Adipocyte (in vitro differentiated cells): ENCODE measurements around the gene PERCC1.
A peak's percentile ranks its signal among the peaks of the same experiment; 100 is the strongest.
"Not testable (repeated sequence)": the region's sequence is repeated elsewhere in the genome, so short reads cannot be mapped to it uniquely, and the experiment has no call there.

Source experiments
- DNase-seq: peaks from one replicate; pipeline ENCODE4 v3.0.0-alpha.2; 2015; ENCODE audit warnings: low read depth
- H3K27me3 ChIP-seq: replicated peaks from 2 replicates; pipeline ENCODE4 v1.7.0; 2013; ENCODE audit warnings: mild to moderate bottlenecking, low read length, moderate library complexity; ENCODE audit not compliant: control insufficient read depth, insufficient read depth
- H3K36me3 ChIP-seq: 2 replicates; pipeline ENCODE4 v1.7.0; 2013; ENCODE audit warnings: low read length, mild to moderate bottlenecking, moderate library complexity; ENCODE audit not compliant: control insufficient read depth, insufficient read depth, severe bottlenecking
- H3K4me1 ChIP-seq: 2 replicates; pipeline ENCODE4 v1.7.0; 2013; ENCODE audit warnings: mild to moderate bottlenecking, low read length, moderate library complexity; ENCODE audit not compliant: control insufficient read depth, insufficient read depth
- H3K4me3 ChIP-seq: 2 replicates; pipeline ENCODE4 v1.7.0; 2013; ENCODE audit warnings: mild to moderate bottlenecking, low read length, moderate library complexity
- H3K9ac ChIP-seq: 2 replicates; pipeline ENCODE4 v1.7.0; 2013; ENCODE audit warnings: mild to moderate bottlenecking, low read length, moderate library complexity
- H3K9me3 ChIP-seq: 2 replicates; pipeline ENCODE4 v1.7.0; 2013; ENCODE audit warnings: mild to moderate bottlenecking, low read length, moderate library complexity; ENCODE audit not compliant: control insufficient read depth

Gene PERCC1

DNA sequence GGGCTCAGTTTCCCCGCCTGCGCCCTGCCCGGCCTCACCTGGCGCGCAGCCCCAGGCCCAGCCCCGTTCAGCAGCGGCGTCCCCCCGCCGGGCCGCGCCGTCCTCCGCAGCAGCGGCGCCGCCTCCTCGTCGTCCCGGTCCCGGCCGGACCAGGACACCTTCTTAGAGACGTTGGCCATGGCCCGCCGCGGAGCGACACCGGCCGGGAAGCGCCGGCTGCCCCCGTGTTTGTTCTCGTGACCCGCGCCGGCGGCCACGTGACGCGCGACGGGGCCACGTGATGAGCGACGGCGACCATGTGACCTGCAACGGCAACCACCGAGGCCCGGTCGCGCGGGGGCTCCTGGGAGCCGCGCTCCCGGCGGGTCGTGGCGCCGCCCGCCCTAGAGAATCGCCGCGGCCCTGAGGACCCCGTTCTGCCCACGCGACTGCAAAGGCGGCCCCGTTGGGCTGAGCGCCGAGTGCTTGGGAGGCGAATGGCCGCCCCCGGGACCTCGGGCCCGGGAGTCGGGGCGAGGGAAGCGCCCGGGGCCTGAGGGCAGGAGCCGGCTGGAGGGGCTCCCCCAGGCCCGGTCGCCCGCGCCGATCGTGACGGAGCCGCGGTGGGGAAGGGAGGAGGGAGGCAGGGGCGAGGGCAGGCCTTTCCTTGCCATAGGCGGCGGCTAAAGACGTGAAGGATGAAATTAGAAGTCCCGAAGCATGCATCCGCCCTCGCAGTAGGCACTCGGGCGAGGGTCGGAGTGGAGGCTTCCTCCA lies 44.1 kb downstream of the PERCC1 start, which contains the start of gene CLCN7:
CLCN7 (minus strand) TSS at position 233 of the 756 bp plus-strand sequence; CDS start at position 179, 54 bp downstream.
- Histone ChIP-seq H3K9me3 (no peaks in the 10 kb centered on the region), H3K27me3 (no peaks in the 10 kb centered on the region), H3K9ac (peak within 1 kb of the TSS; percentile 95), H3K36me3 (no peaks in the 10 kb centered on the region), H3K4me3 (peak within 1 kb of the TSS; percentile 86), H3K4me1 (peaks cover 36% of the 10 kb centered on the region)
- peak; percentile 93 for DNase-seq

DNA sequence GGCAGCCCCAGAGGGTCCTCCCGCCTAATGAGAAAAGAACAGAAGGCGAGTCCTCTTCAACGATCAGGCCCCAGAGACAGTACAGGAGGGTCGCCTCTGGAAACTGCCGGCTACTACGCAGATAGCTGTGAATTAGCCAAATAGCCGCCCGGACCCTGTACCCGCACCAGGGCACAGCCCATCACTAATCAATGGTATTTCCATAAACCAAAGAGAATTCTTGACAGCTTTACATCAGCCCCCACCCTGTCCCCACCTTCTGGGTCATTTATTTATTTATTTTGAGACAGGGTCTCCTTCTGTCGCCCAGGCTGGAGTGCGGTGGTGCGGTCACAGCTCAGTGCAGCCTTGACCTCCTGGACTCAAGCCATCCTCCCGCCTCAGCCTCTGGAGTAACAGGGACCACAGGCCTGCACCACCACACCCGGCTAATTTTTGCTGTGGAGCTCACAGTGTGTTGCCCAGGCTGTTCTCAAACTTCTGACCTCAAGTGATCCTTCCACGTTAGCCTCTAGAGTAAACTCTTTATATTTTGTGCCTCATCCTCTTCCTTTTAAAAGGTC lies 44.8 kb downstream of the PERCC1 start:
- Histone ChIP-seq H3K27me3 (no peaks in the 10 kb centered on the region), H3K36me3 (no peaks in the 10 kb centered on the region), H3K9ac (peak overlapping the region; percentile 95), H3K9me3 (no peaks in the 10 kb centered on the region), H3K4me1 (peaks cover 30% of the 10 kb centered on the region), H3K4me3 (peak overlapping the region; percentile 86)
- DNase-seq: no peak

DNA sequence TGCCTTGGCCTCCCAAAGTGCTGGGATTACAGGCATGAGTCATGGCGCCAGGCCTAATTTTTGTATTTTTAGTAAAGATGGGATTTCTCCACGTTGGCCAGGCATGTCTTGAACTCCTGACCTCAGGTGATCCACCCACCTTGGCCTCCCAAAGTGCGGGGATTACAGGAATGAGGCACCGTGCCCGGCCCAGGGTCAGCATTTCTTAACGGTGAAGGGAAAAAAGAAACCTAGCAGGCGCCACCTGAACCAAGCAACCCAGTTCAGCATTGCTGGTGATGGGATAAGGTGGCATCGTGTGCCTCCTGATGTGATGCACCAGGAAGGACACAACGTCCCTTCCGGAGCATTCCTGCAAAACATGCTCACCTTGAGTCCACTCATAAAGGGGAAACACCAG lies 46.2 kb downstream of the PERCC1 start:
- Histone ChIP-seq H3K36me3 (no peaks in the 10 kb centered on the region), H3K4me3 (no peak overlapping the region), H3K4me1 (peaks cover 19% of the 10 kb centered on the region), H3K9me3 (no peaks in the 10 kb centered on the region), H3K27me3 (no peaks in the 10 kb centered on the region), H3K9ac (no peak overlapping the region)
- no peak for DNase-seq

DNA sequence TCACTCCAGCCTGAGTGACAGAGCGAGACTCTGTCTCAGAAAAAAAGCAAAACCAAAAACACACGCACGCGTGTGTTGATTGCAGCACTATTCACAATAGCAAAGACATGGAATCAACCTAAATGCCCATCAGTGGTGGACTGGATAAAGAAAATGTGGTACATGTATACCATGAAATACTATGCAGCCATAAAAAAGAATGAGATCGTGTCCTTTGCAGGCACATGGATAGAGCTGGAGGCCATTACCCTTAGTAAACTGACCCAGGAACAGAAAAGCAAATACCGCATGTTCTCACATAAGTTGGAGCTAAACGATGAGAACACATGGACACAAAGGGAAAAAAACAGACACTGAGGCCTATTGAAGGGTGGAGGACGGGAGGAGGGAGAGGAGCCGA lies 48.1 kb downstream of the PERCC1 start:
- H3K4me3 ChIP-seq, H3K36me3 ChIP-seq, DNase-seq, H3K27me3 ChIP-seq, H3K9ac ChIP-seq, H3K9me3 ChIP-seq: not testable (repeated sequence)
- peaks cover 11% of the 10 kb centered on the region for H3K4me1 ChIP-seq

DNA sequence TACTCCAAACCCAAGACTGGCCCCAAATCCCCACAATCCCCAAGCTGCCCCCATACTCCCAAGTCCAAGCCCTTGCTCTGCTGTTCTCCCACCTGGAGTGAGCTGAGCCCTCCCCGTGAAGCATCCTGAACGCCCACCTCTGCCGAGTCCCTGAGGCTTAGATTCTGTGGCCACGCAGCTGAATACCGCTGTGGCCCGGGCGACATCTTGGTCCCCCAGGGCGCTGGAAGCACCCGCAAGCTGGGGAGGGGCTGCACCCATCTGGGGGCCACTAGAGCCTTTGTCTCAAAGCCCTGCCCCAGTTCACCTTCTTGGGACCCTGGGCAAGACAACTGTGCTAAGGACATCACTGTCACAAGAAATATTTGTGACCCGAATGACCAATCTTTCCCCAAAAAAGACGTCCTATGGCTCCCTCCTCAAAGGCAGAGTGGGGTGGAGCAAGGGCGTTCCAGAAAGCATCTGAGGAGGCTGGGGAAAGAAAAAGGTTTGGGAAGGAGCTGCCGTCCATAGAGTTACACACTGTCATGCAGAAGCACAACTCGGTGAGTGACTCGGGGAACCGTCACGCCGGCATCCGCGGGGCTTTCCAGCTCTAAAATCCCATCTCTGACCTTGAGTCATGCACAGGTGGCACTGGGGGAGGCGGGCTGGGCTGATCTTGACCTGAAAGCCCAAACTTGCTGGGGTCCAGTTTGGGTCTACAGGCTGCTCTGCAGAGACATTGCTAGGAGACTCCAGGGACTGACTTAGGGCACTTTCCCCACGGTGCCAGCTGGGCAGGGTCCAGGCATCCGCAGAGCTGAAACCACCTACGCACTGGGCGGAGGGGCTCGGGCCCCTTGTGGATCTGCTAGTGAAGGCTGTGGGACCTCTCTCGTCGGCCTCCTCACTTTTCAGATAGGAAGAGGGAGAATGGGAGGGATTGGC lies 51.3 kb downstream of the PERCC1 start:
- DNase-seq: no peak
- Histone ChIP-seq H3K9ac (no peak overlapping the region), H3K9me3 (no peaks in the 10 kb centered on the region), H3K27me3 (no peaks in the 10 kb centered on the region), H3K4me1 (no peaks in the 10 kb centered on the region), H3K36me3 (no peaks in the 10 kb centered on the region), H3K4me3 (no peak overlapping the region)
